H1 (cell line): ENCODE measurements around the gene FGGY. TPM values are rescaled to one million over a fixed set of nuclear protein-coding genes. Genes with fewer than 3 reads are reported as not detected.

ENCODE experiments used
- CTCF ChIA-PET: fragments of 300-600 bp; sonication (Branson Sonifier 250); formaldehyde crosslinking; loops from one replicate; lab custom pipeline; 2021; ENCODE audit not compliant: partially characterized antibody; lab: Charles Lee
- POLR2A ChIA-PET: fragments of 300-600 bp; sonication (Branson Sonifier 250); formaldehyde crosslinking; loops from one replicate; lab custom pipeline; 2021; ENCODE audit warnings: inconsistent platforms; ENCODE audit not compliant: partially characterized antibody; lab: Charles Lee
- DNase-seq, 2 experiments: peaks; one replicate each; pipeline versions ENCODE4 v3.0.0 to v3.0.0-alpha.2; 2010 to 2022; ENCODE audit warnings: low spot score in 2 of 2, low read depth in 1 of 2, mixed read lengths in 1 of 2
- FAIRE-seq: peaks from 2 replicates; lab custom pipeline; 2011; peaks lifted over from hg19 to GRCh38; lab: Jason Lieb, UNC
- H2AFZ ChIP-seq: 2 replicates; pipeline ENCODE4 v1.8.1; 2012; ENCODE audit warnings: low read length, inconsistent platforms
- H2AK5ac ChIP-seq: 2 replicates; pipeline ENCODE4 v1.6.1; 2013; ENCODE audit warnings: low read depth, low read length
- H2BK120ac ChIP-seq: replicated peaks from 2 replicates; pipeline ENCODE3; 2013; ENCODE audit warnings: low read depth, low read length, inconsistent platforms
- H2BK12ac ChIP-seq: 2 replicates; pipeline ENCODE4 v1.6.1; 2013; ENCODE audit warnings: low read depth, low read length
- H2BK15ac ChIP-seq: 2 replicates; pipeline ENCODE4 v1.6.1; 2013; ENCODE audit warnings: low read length
- H2BK20ac ChIP-seq: 2 replicates; pipeline ENCODE4 v1.6.1; 2013; ENCODE audit warnings: low read length
- H2BK5ac ChIP-seq: 2 replicates; pipeline ENCODE4 v1.6.1; 2013; ENCODE audit warnings: low read depth, low read length
- H3K14ac ChIP-seq: 2 replicates; pipeline ENCODE4 v1.6.1; 2013; ENCODE audit warnings: inconsistent platforms; ENCODE audit not compliant: insufficient read length
- H3K18ac ChIP-seq: 2 replicates; pipeline ENCODE4 v1.6.1; 2013; ENCODE audit warnings: low read length; ENCODE audit errors: extremely low read depth
- H3K23ac ChIP-seq: 2 replicates; pipeline ENCODE4 v1.6.1; 2013; ENCODE audit warnings: inconsistent platforms; ENCODE audit not compliant: insufficient read length
- H3K23me2 ChIP-seq: 2 replicates; pipeline ENCODE4 v1.6.1; 2013; ENCODE audit warnings: low read depth, low read length
- H3K27ac ChIP-seq: 2 replicates; pipeline ENCODE4 v1.6.1; 2011; ENCODE audit warnings: low read depth, low read length, inconsistent platforms
- H3K27me3 ChIP-seq, 4 experiments: replicated peaks in 1 of 4; 1 replicate in 1 of 4; 2 replicates in 3 of 4; pipeline versions ENCODE4 v1.6.1 to v1.8.1; 2011 to 2013; ENCODE audit warnings: low read length in 3 of 4, mild to moderate bottlenecking in 3 of 4, inconsistent platforms in 2 of 4, mixed read lengths in 2 of 4, moderate library complexity in 1 of 4; ENCODE audit not compliant: control insufficient read depth in 3 of 4, insufficient read depth in 3 of 4; ENCODE audit errors: extremely low read depth in 1 of 4
- H3K36me3 ChIP-seq, 4 experiments: 2 replicates each; pipeline versions ENCODE4 v1.6.1 to v1.8.1; 2011 to 2013; ENCODE audit warnings: mild to moderate bottlenecking in 4 of 4, low read length in 3 of 4, moderate library complexity in 2 of 4, control low read depth in 1 of 4, inconsistent platforms in 1 of 4; ENCODE audit not compliant: insufficient read depth in 4 of 4, control insufficient read depth in 2 of 4
- H3K4ac ChIP-seq: replicated peaks from 2 replicates; pipeline ENCODE3; 2013; ENCODE audit warnings: low read length, low read depth, mixed read lengths, inconsistent platforms; ENCODE audit not compliant: insufficient read length
- H3K4me1 ChIP-seq, 4 experiments: replicated peaks in 1 of 4; 1 replicate in 1 of 4; 2 replicates in 3 of 4; pipeline versions ENCODE4 v1.6.1 to v1.8.1; 2011 to 2013; ENCODE audit warnings: low read length in 3 of 4, inconsistent platforms in 2 of 4, mixed read lengths in 1 of 4; ENCODE audit not compliant: insufficient read depth in 4 of 4, control insufficient read depth in 3 of 4
- H3K4me2 ChIP-seq, 2 experiments: 2 replicates each; pipeline versions ENCODE4 v1.6.1 to v1.8.1; 2011 to 2013; ENCODE audit warnings: low read depth in 2 of 2, low read length in 2 of 2, control low read depth in 1 of 2, inconsistent platforms in 1 of 2, mild to moderate bottlenecking in 1 of 2; ENCODE audit not compliant: insufficient read depth in 1 of 2
- H3K4me3 ChIP-seq, 4 experiments: fragments of 200-600, 300-600 bp in 1 of 4; sonication (generic), shearing (Covaris generic), sonication (Bioruptor Twin) in 1 of 4; 2 replicates each; pipeline versions ENCODE4 v1.5.1 to v1.8.1; 2011 to 2016; ENCODE audit warnings: low read length in 4 of 4, low read depth in 3 of 4, control low read depth in 2 of 4, inconsistent platforms in 2 of 4, mild to moderate bottlenecking in 2 of 4, mixed read lengths in 1 of 4, moderate library complexity in 1 of 4; ENCODE audit not compliant: insufficient read depth in 2 of 4; ENCODE audit errors: extremely low read depth in 1 of 4
- H3K56ac ChIP-seq: replicated peaks from 2 replicates; pipeline ENCODE3; 2013; ENCODE audit warnings: low read depth, mild to moderate bottlenecking, mixed read lengths, low read length, inconsistent platforms; ENCODE audit not compliant: insufficient read length
- H3K79me1 ChIP-seq: 2 replicates; pipeline ENCODE4 v1.6.1; 2013; ENCODE audit warnings: low read depth, low read length, control low read depth
- H3K79me2 ChIP-seq, 2 experiments: 2 replicates each; pipeline versions ENCODE4 v1.6.1 to v1.8.1; 2012 to 2013; ENCODE audit warnings: low read length in 2 of 2, mild to moderate bottlenecking in 2 of 2, inconsistent platforms in 1 of 2; ENCODE audit not compliant: insufficient read depth in 2 of 2, control insufficient read depth in 1 of 2
- H3K9ac ChIP-seq, 4 experiments: replicated peaks in 1 of 4; 1 replicate in 1 of 4; 2 replicates in 3 of 4; pipeline versions ENCODE4 v1.6.1 to v1.8.1; 2011 to 2013; ENCODE audit warnings: low read depth in 3 of 4, low read length in 3 of 4, control low read depth in 2 of 4, mild to moderate bottlenecking in 2 of 4, moderate library complexity in 2 of 4, inconsistent platforms in 1 of 4; ENCODE audit errors: extremely low read depth in 1 of 4
- H3K9me3 ChIP-seq, 2 experiments: 2 replicates each; pipeline versions ENCODE4 v1.6.1 to v1.8.1; 2012 to 2013; ENCODE audit warnings: mild to moderate bottlenecking in 2 of 2, moderate library complexity in 2 of 2, control low read depth in 1 of 2, inconsistent platforms in 1 of 2, low read depth in 1 of 2, low read length in 1 of 2, mixed read lengths in 1 of 2; ENCODE audit not compliant: insufficient read depth in 2 of 2
- H4K20me1 ChIP-seq, 2 experiments: replicated peaks in 1 of 2; 2 replicates each; pipeline versions ENCODE3 to v1.8.1; 2011 to 2013; ENCODE audit warnings: inconsistent platforms in 2 of 2, low read length in 2 of 2, mild to moderate bottlenecking in 1 of 2; ENCODE audit not compliant: insufficient read depth in 2 of 2, control insufficient read depth in 1 of 2
- H4K5ac ChIP-seq: 2 replicates; pipeline ENCODE4 v1.6.1; 2013; ENCODE audit warnings: low read length, low read depth, mixed read lengths, inconsistent platforms; ENCODE audit not compliant: insufficient read length
- H4K8ac ChIP-seq: 2 replicates; pipeline ENCODE4 v1.8.0; 2013; ENCODE audit warnings: mild to moderate bottlenecking, moderate library complexity, low read length, inconsistent platforms; ENCODE audit not compliant: insufficient read depth; ENCODE audit errors: extremely low read depth
- H4K91ac ChIP-seq: replicated peaks from 2 replicates; pipeline ENCODE3; 2013; ENCODE audit warnings: low read length, mixed read lengths, inconsistent platforms; ENCODE audit not compliant: insufficient read length
- BRCA1 ChIP-seq: IDR thresholded peaks from 2 replicates; pipeline ENCODE4 v1.6.1; 2012; ENCODE audit warnings: low read depth, low read length, improper control_type of control experiment
- CBX5 ChIP-seq: fragments of 300-800, 300-1000 bp; sonication (generic); IDR thresholded peaks from 2 replicates; pipeline ENCODE4 v1.7.1; 2016; ENCODE audit warnings: antibody characterized with exemption, low read length, low read depth
- CHD1 ChIP-seq: IDR thresholded peaks from 2 replicates; pipeline ENCODE4 v1.6.1; 2012; ENCODE audit warnings: low read depth, low read length, improper control_type of control experiment
- RAD21 ChIP-seq, 2 experiments: IDR thresholded peaks in 1 of 2; conservative IDR thresholded peaks in 1 of 2; 2 replicates each; pipeline ENCODE4 v1.6.1; 2011; ENCODE audit warnings: low read depth in 2 of 2, low read length in 2 of 2, improper control_type of control experiment in 1 of 2, inconsistent platforms in 1 of 2, mild to moderate bottlenecking in 1 of 2, moderate library complexity in 1 of 2
- TAF1 ChIP-seq: IDR thresholded peaks from 2 replicates; pipeline ENCODE4 v1.6.1; 2011; ENCODE audit warnings: mild to moderate bottlenecking, low read depth, low read length
- TAF7 ChIP-seq: optimal IDR thresholded peaks from 2 replicates; pipeline ENCODE3; 2011; ENCODE audit warnings: low read depth, mild to moderate bottlenecking, inconsistent platforms, low read length, moderate library complexity, borderline replicate concordance
- TBP ChIP-seq: IDR thresholded peaks from 2 replicates; pipeline ENCODE4 v1.6.1; 2011; ENCODE audit warnings: low read depth, low read length, improper control_type of control experiment
- WGBS, 2 experiments: shearing (Covaris generic) in 1 of 2; methylation state at CpG; one replicate each; pipeline versions ENCODE4 v1.1.6 to v1.1.7; 2013 to 2015; ENCODE audit warnings: low lambda C conversion rate in 2 of 2, mixed read lengths in 2 of 2, inconsistent platforms in 1 of 2, low coverage in 1 of 2, missing lambda C conversion rate in 1 of 2; ENCODE audit not compliant: insufficient replicate concordance in 2 of 2, insufficient coverage in 1 of 2, insufficient read length in 1 of 2; ENCODE audit errors: extremely low coverage in 1 of 2, missing lambda C conversion rate in 1 of 2; 5-methylcytosine and 5-hydroxymethylcytosine counted together
- polyA plus RNA-seq, 7 experiments: library from polyadenylated mRNA; depleted of rRNA in 3 of 7; stranded (reverse) in 5 of 7; unstranded in 2 of 7; fragments of >200 nt in 5 of 7; fragments of 200-250 nt in 2 of 7; gene quantifications; 1 replicate in 5 of 7; 2 replicates in 1 of 7; 4 replicates in 1 of 7; pipeline versions ENCODE4 v1.2.1 to v1.2.3, GENCODE V29; 2011 to 2013; ENCODE audit warnings: missing spikeins in 2 of 7, mixed read lengths in 2 of 7
- total RNA-seq: library from RNA; stranded (reverse); fragmentation: NEBNext Ultra II Directional; extraction: Animal tissue kit (Norgen Biotek cat#: 25700); gene quantifications from 2 replicates; pipeline ENCODE4 v1.2.1, GENCODE V29; 2021

Gene FGGY
- total and polyA plus RNA-seq, 2 of the 8 experiments (the other 6 are each of a cell fraction or from before 2014, with no cell fraction given): 10.3 to 12.5 TPM

DNA sequence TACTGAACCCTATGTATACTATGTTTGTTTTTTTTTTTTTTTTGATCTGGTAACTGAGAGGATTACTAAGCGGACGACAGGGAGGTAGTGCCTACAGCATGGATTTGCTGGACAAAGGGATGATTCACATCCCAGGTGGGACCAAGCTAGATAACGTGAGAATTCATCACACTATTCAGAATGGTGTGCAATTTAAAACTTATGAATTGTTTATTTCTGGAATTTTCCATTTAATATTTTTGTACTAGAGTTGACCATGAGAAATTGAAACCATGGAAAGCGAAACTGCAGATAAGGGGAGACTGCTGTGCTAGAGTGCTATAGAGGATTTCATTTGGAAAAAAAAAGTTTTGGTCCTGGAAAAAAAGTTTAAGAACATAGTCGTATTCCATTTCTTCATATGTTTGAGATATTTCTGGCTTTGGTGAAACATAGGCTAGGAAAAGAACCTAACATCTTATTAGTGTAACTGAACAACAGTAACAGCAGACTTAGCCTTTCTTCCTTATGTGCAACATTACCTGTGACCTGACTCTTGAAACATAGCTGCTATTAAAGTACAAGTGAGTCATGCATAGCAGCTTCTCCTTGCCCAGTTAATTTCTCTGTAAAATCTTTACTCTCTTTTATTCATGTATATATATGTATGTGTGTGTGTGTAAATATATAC lies 202.5 kb downstream of the FGGY start:
- no peak overlapping the region for H2BK12ac ChIP-seq
- H2BK20ac ChIP-seq: no peak overlapping the region
- no peak overlapping the region for H2BK15ac ChIP-seq
- no peak overlapping the region for H4K5ac ChIP-seq
- H3K23me2 ChIP-seq: no peaks in the 10 kb centered on the region
- no peak overlapping the region for H3K18ac ChIP-seq
- H3K4me2 ChIP-seq: no peak overlapping the region
- no peak overlapping the region for H2BK5ac ChIP-seq
- H3K36me3 ChIP-seq: no peaks in the 10 kb centered on the region
- H3K56ac ChIP-seq: no peak overlapping the region
- DNase-seq (no peak), FAIRE-seq (no peak)
- H4K20me1 ChIP-seq: no peaks in the 10 kb centered on the region
- H3K27ac ChIP-seq: no peak overlapping the region
- no peak overlapping the region for H3K4ac ChIP-seq
- no peaks in the 10 kb centered on the region for H3K79me2 ChIP-seq
- H3K27me3 ChIP-seq: no peaks in the 10 kb centered on the region
- H3K9me3 ChIP-seq: no peaks in the 10 kb centered on the region
- no peak overlapping the region for H3K14ac ChIP-seq
- 94% methylated on average over 5 of the region's 5 CpGs; no CpG with 5 or more reads in 1 of the 2 experiments for WGBS, 2 experiments
- H4K8ac ChIP-seq: no peak overlapping the region
- H3K79me1 ChIP-seq: no peaks in the 10 kb centered on the region
- H4K91ac ChIP-seq: no peak overlapping the region
- no peak overlapping the region for H3K9ac ChIP-seq
- POLR2A ChIA-PET: no interaction called here
- no peak overlapping the region for H2AK5ac ChIP-seq
- CTCF ChIA-PET: no interaction called here
- no peak overlapping the region for H3K4me3 ChIP-seq
- no peak overlapping the region for H2AFZ ChIP-seq
- no peak for TF ChIP-seq RAD21 (IDR thresholded peaks at IDR 0.05 in 1 of 2, conservative IDR thresholded peaks at IDR 0.05 in 1 of 2; ENCODE audit: low read depth in 2 of 2, low read length in 2 of 2)
- no peak for TF ChIP-seq TAF1
- TF ChIP-seq CBX5: no peak
- no peak for TF ChIP-seq CHD1
- TF ChIP-seq BRCA1: no peak
- no peak for TF ChIP-seq TAF7
- no peak for TF ChIP-seq TBP
- peaks cover 0 to 2% (median under 1%) of the 10 kb centered on the region in 4 experiments; a peak in 2 of 7 replicates for H3K4me1 ChIP-seq
- no peak overlapping the region for H2BK120ac ChIP-seq
- no peak overlapping the region for H3K23ac ChIP-seq
